ENCODE data around the gene IAPP.
"Not testable (repeated sequence)": the region's sequence is repeated elsewhere in the genome, so short reads cannot be mapped to it uniquely, and the experiment has no call there.

IAPP gene

GRCh38 chr12:21413369-21414277, 40.9 kb downstream of the IAPP start:
- DNase-seq (ENCODE audit: low read depth): no peak
- H3K4me3 ChIP-seq (ENCODE audit: low read depth, low read length): no peak overlapping the region
- in situ Hi-C loops (cut with HindIII; ENCODE audit: low sequenced_read_pairs): no loop called here
- TF ChIP-seq, protein P1, sequence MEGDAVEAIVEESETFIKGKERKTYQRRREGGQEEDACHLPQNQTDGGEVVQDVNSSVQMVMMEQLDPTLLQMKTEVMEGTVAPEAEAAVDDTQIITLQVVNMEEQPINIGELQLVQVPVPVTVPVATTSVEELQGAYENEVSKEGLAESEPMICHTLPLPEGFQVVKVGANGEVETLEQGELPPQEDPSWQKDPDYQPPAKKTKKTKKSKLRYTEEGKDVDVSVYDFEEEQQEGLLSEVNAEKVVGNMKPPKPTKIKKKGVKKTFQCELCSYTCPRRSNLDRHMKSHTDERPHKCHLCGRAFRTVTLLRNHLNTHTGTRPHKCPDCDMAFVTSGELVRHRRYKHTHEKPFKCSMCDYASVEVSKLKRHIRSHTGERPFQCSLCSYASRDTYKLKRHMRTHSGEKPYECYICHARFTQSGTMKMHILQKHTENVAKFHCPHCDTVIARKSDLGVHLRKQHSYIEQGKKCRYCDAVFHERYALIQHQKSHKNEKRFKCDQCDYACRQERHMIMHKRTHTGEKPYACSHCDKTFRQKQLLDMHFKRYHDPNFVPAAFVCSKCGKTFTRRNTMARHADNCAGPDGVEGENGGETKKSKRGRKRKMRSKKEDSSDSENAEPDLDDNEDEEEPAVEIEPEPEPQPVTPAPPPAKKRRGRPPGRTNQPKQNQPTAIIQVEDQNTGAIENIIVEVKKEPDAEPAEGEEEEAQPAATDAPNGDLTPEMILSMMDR (IDR thresholded peaks at IDR 0.05; ENCODE audit: low read depth, low read length, missing control alignments): no peak

DNA sequence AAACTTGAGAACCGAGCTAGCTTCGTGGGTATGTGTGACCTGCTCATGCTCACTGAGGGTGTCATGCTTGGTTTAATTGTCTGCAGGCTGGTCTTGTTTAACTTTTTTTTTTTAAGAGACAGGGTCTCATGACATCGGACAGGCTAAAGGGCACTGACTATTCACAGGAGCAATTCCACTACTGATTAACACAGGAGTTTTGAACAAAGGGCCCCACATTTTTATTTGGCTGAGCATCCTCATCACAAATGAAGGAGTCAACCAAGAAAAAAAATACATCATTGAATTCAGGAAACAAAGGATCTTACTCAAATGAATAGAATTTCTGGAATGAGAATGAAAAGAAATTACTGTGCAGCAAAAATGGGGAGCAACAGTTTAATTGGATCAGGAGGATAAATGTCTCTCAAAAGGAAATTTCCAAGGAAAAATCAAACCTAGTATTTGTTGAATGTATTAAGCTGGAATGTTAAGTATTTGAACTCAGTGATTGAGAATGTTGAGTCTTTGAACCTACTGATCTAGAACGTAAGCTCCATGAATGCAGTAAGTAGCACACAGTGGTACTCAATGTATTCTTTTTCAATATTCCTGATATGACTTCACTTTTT, 43.9 kb downstream of the IAPP start:
- in situ Hi-C loops (cut with HindIII; ENCODE audit: low sequenced_read_pairs): no loop called here
- DNase-seq (ENCODE audit: low read depth): no peak
- TF ChIP-seq, protein P1 (IDR thresholded peaks at IDR 0.05; ENCODE audit: low read depth, low read length, missing control alignments): no peak
- H3K4me3 ChIP-seq (ENCODE audit: low read depth, low read length): no peak overlapping the region

GRCh38 chr12:21418398-21418797, 45.7 kb downstream of the IAPP start:
- H3K4me3 ChIP-seq (ENCODE audit: low read depth, low read length); DNase-seq (ENCODE audit: low read depth); in situ Hi-C loops (cut with HindIII; ENCODE audit: low sequenced_read_pairs): not testable (repeated sequence)

- DNase-seq (ENCODE audit: low read depth); H3K4me3 ChIP-seq (ENCODE audit: low read depth, low read length); in situ Hi-C loops (cut with HindIII; ENCODE audit: low sequenced_read_pairs): not testable (repeated sequence)
Observed at GRCh38 chr12:21419009-21419699, 46.5 kb downstream of the IAPP start.

GRCh38 chr12:21428241-21428640, 55.5 kb downstream of the IAPP start:
- no peak overlapping the region for H3K4me3 ChIP-seq (ENCODE audit: low read depth, low read length)
- in situ Hi-C loops (cut with HindIII; ENCODE audit: low sequenced_read_pairs): no loop called here
- TF ChIP-seq, protein P1 (IDR thresholded peaks at IDR 0.05; ENCODE audit: low read depth, low read length, missing control alignments): no peak
- DNase-seq (ENCODE audit: low read depth): peak; percentile 1

All from astrocyte of the cerebellum (primary cell).